Naive thymus-derived CD4-positive, alpha-beta T cell (primary cell): ENCODE data around the gene FOXN3. TPM values are rescaled to one million over a fixed set of nuclear protein-coding genes. Genes with fewer than 3 reads are reported as not detected.

ENCODE experiments used
- ATAC-seq: fragments of 150-1000 bp; cut with Tn5 transposase; 2 replicates; pipeline ENCODE4 v1.10.0; 2021; ENCODE audit warnings: mild to moderate bottlenecking, moderate library complexity
- CTCF ChIA-PET: fragments of 350-600 bp; sonication (Branson Sonifier 250); formaldehyde crosslinking; loops from one replicate; lab custom pipeline; 2021; ENCODE audit warnings: antibody characterized with exemption; lab: Charles Lee
- POLR2A ChIA-PET: fragments of 350-600 bp; sonication (Branson Sonifier 250); formaldehyde crosslinking; loops from one replicate; lab custom pipeline; 2021; ENCODE audit warnings: antibody characterized with exemption, inconsistent platforms; lab: Charles Lee
- DNase-seq, 9 donors: peaks; one replicate each; pipeline versions ENCODE4 v3.0.0 to v3.0.0-alpha.2; 2020 to 2022; ENCODE audit warnings: mixed read lengths in 1 of 9
- H3K27ac ChIP-seq: one replicate; pipeline ENCODE4 v1.7.0; 2013; ENCODE audit warnings: mild to moderate bottlenecking, low read depth, low read length, moderate library complexity
- H3K27me3 ChIP-seq, 2 donors: one replicate each; pipeline ENCODE4 v1.7.0; 2013; ENCODE audit warnings: low read length in 2 of 2, mild to moderate bottlenecking in 2 of 2, moderate library complexity in 2 of 2; ENCODE audit not compliant: control insufficient read depth in 2 of 2, insufficient read depth in 2 of 2
- H3K36me3 ChIP-seq, 3 experiments: 1 replicate in 2 of 3; 2 replicates in 1 of 3; pipeline ENCODE4 v1.7.0; 2013; ENCODE audit warnings: low read length in 3 of 3, mild to moderate bottlenecking in 3 of 3, moderate library complexity in 1 of 3; ENCODE audit not compliant: insufficient read depth in 3 of 3, control insufficient read depth in 2 of 3
- H3K4me1 ChIP-seq, 2 donors: one replicate each; pipeline ENCODE4 v1.7.0; 2013; ENCODE audit warnings: low read length in 2 of 2, mild to moderate bottlenecking in 2 of 2, moderate library complexity in 1 of 2; ENCODE audit not compliant: control insufficient read depth in 2 of 2, insufficient read depth in 2 of 2
- H3K4me3 ChIP-seq: 2 replicates; pipeline ENCODE4 v1.7.0; 2013; ENCODE audit warnings: mild to moderate bottlenecking, low read length
- H3K9me3 ChIP-seq, 3 experiments: 1 replicate in 2 of 3; 2 replicates in 1 of 3; pipeline ENCODE4 v1.7.0; 2013; ENCODE audit warnings: low read length in 3 of 3; ENCODE audit not compliant: control insufficient read depth in 2 of 3
- H3K27ac Mint-ChIP-seq, 9 donors: one replicate each; pipeline ENCODE4 v1.8.0; 2020 to 2022; ENCODE audit warnings: mixed read lengths in 9 of 9, mild to moderate bottlenecking in 8 of 9, moderate library complexity in 5 of 9, inconsistent platforms in 2 of 9
- H3K27me3 Mint-ChIP-seq, 5 donors: one replicate each; pipeline ENCODE4 v1.8.0; 2021 to 2022; ENCODE audit warnings: mixed read lengths in 5 of 5, mild to moderate bottlenecking in 1 of 5
- H3K36me3 Mint-ChIP-seq, 5 donors: one replicate each; pipeline ENCODE4 v1.8.0; 2020 to 2022; ENCODE audit warnings: mixed read lengths in 5 of 5, mild to moderate bottlenecking in 3 of 5, inconsistent platforms in 1 of 5
- H3K4me1 Mint-ChIP-seq, 7 donors: one replicate each; pipeline ENCODE4 v1.8.0; 2020 to 2022; ENCODE audit warnings: mixed read lengths in 7 of 7, mild to moderate bottlenecking in 3 of 7, inconsistent platforms in 1 of 7
- H3K4me3 Mint-ChIP-seq, 10 donors: one replicate each; pipeline ENCODE4 v1.8.0; 2020 to 2022; ENCODE audit warnings: mild to moderate bottlenecking in 10 of 10, mixed read lengths in 10 of 10, moderate library complexity in 6 of 10, inconsistent platforms in 2 of 10
- H3K9me3 Mint-ChIP-seq, 11 donors: one replicate each; pipeline ENCODE4 v1.8.0; 2020 to 2022; ENCODE audit warnings: mixed read lengths in 11 of 11, mild to moderate bottlenecking in 4 of 11, inconsistent platforms in 1 of 11, moderate library complexity in 1 of 11
- intact Hi-C, 2 donors: fragments of 100-400 bp; cut with micrococcal nuclease; formaldehyde crosslinking; loops; one replicate each; pipeline ENCODE4 v1.15.1; 2023
- polyA plus RNA-seq, 2 donors: library from polyadenylated mRNA; unstranded; fragments of 300-500 nt; fragmentation: Illumina TruSeq; gene quantifications; one replicate each; pipeline ENCODE4 v1.2.3, GENCODE V29; 2021
- total RNA-seq, 6 experiments: library from RNA in 5 of 6; stranded (reverse) in 5 of 6; gene quantifications; 1 replicate in 5 of 6; 2 replicates in 1 of 6; pipeline ENCODE4 v1.2.3 and lab custom pipeline; 2021 to 2026

Gene FOXN3
- total and polyA plus RNA-seq, 7 experiments from 2014 or later, result 103 to 192 (median 149) TPM

GRCh38 chr14:89352976-89353765 is 63.9 kb downstream of the FOXN3 start:
- Mint-ChIP-seq H3K9me3 (no peaks in the 10 kb centered on the region), H3K27ac (peak overlapping the region; percentile 8 to 92 (median 76)), H3K4me3 (peak overlapping the region in 5 of 10 donors; percentile 9 to 82 (median 77)), H3K4me1 (peaks cover 52 to 80% (median 74%) of the 10 kb centered on the region in 7 donors), H3K27me3 (no peaks in the 10 kb centered on the region), H3K36me3 (peaks cover 13 to 37% (median 23%) of the 10 kb centered on the region in 5 donors)
- ATAC-seq (no peak), DNase-seq (no peak)
- Histone ChIP-seq H3K36me3 (peaks cover 0 to 19% (median 4%) of the 10 kb centered on the region in 3 experiments), H3K4me3 (no peak overlapping the region), H3K27ac (no peak overlapping the region), H3K27me3 (no peaks in the 10 kb centered on the region), H3K4me1 (peaks cover 23 to 26% of the 10 kb centered on the region in 2 donors), H3K9me3 (no peaks in the 10 kb centered on the region)
- ChIA-PET CTCF (no interaction called here), POLR2A (interaction anchor here (0.7 to 2.1 kb wide), 2 partner anchors 13 to 20 kb away, joined by 4 to 8 read pairs; no protein-coding TSS in a partner anchor)
- intact Hi-C loops, result loop anchor here in 1 of 2 donors (5.0 kb wide), 1 partner anchor 64 kb away; the partner anchor contains the start of gene FOXN3

GRCh38 chr14:89351516-89352404 is 65.3 kb downstream of the FOXN3 start:
- DNase-seq, result peak in 5 of 9 donors; percentile 4 to 27 (median 16)
- Mint-ChIP-seq H3K4me1 (peaks cover 47 to 79% (median 72%) of the 10 kb centered on the region in 7 donors), H3K4me3 (peak overlapping the region; percentile 68 to 86 (median 78)), H3K9me3 (no peaks in the 10 kb centered on the region), H3K36me3 (peaks cover 19 to 44% (median 34%) of the 10 kb centered on the region in 5 donors), H3K27ac (peak overlapping the region; percentile 68 to 96 (median 89)), H3K27me3 (no peaks in the 10 kb centered on the region)
- no peaks in the 10 kb centered on the region for H3K9me3 ChIP-seq
- ATAC-seq, result no peak
- POLR2A ChIA-PET, result no interaction called here
- CTCF ChIA-PET, result no interaction called here
- intact Hi-C loops, result loop anchor here (1.0 to 5.0 kb wide), 3 partner anchors 13 to 67 kb away; partner anchors contain the start of gene FOXN3 (in 1 of the 2)
- H3K27ac ChIP-seq, result peak overlapping the region; percentile 48
- H3K4me3 ChIP-seq, result peak overlapping the region; percentile 6
- no peaks in the 10 kb centered on the region for H3K27me3 ChIP-seq
- peaks cover 0 to 32% (median 4%) of the 10 kb centered on the region in 3 experiments for H3K36me3 ChIP-seq
- peaks cover 23 to 26% of the 10 kb centered on the region in 2 donors for H3K4me1 ChIP-seq

- Histone ChIP-seq H3K4me3 (peak overlapping the region; percentile 6), H3K27ac (peak overlapping the region; percentile 48)
- POLR2A ChIA-PET, result interaction anchor here (0.7 kb wide), 1 partner anchor 9 kb away, joined by 3 read pairs; no protein-coding TSS in a partner anchor
Measured at GRCh38 chr14:89351221-89351515, 65.9 kb downstream of the FOXN3 start.

GRCh38 chr14:89350152-89350551 is 66.9 kb downstream of the FOXN3 start:
- Mint-ChIP-seq H3K27me3 (no peaks in the 10 kb centered on the region), H3K4me3 (peak overlapping the region in 6 of 10 donors; percentile 6 to 86 (median 58)), H3K36me3 (peaks cover 19 to 43% (median 42%) of the 10 kb centered on the region in 5 donors), H3K4me1 (peaks cover 39 to 74% (median 69%) of the 10 kb centered on the region in 7 donors), H3K27ac (peak overlapping the region in 6 of 9 donors; percentile 19 to 92 (median 60)), H3K9me3 (no peaks in the 10 kb centered on the region)
- POLR2A ChIA-PET, result no interaction called here
- CTCF ChIA-PET, result no interaction called here
- peaks cover 0 to 34% (median 4%) of the 10 kb centered on the region in 3 experiments for H3K36me3 ChIP-seq
- DNase-seq (no peak), ATAC-seq (no peak)
- no peak overlapping the region for H3K4me3 ChIP-seq
- peaks cover 23 to 26% of the 10 kb centered on the region in 2 donors for H3K4me1 ChIP-seq
- H3K9me3 ChIP-seq, result no peaks in the 10 kb centered on the region
- no peak overlapping the region for H3K27ac ChIP-seq
- intact Hi-C loops, result loop anchor here in 1 of 2 donors (2.0 to 5.0 kb wide), 2 partner anchors 15 to 67 kb away; partner anchors contain the start of gene FOXN3
- H3K27me3 ChIP-seq, result no peaks in the 10 kb centered on the region

More at GRCh38 chr14:89351221-89351515, 65.9 kb downstream of the FOXN3 start:
- no peak for DNase-seq
- Histone ChIP-seq H3K4me1 (peaks cover 23 to 26% of the 10 kb centered on the region in 2 donors), H3K36me3 (peaks cover 0 to 34% (median 4%) of the 10 kb centered on the region in 3 experiments), H3K9me3 (no peaks in the 10 kb centered on the region), H3K27me3 (no peaks in the 10 kb centered on the region)
- Mint-ChIP-seq H3K27me3 (no peaks in the 10 kb centered on the region), H3K4me1 (peaks cover 45 to 79% (median 72%) of the 10 kb centered on the region in 7 donors), H3K4me3 (peak overlapping the region; percentile 68 to 86 (median 78)), H3K27ac (peak overlapping the region; percentile 68 to 96 (median 89)), H3K9me3 (no peaks in the 10 kb centered on the region), H3K36me3 (peaks cover 19 to 45% (median 40%) of the 10 kb centered on the region in 5 donors)
- no peak for ATAC-seq
- intact Hi-C loops, result loop anchor here (1.0 to 5.0 kb wide), 3 partner anchors 14 to 67 kb away; partner anchors contain the start of gene FOXN3 (in 1 of the 2)
- CTCF ChIA-PET, result no interaction called here

GRCh38 chr14:89349171-89350008 is 67.6 kb downstream of the FOXN3 start:
- Histone ChIP-seq H3K9me3 (no peaks in the 10 kb centered on the region), H3K36me3 (peaks cover 0 to 34% (median 4%) of the 10 kb centered on the region in 3 experiments), H3K27me3 (no peaks in the 10 kb centered on the region), H3K4me3 (no peak overlapping the region), H3K4me1 (peaks cover 23 to 26% of the 10 kb centered on the region in 2 donors), H3K27ac (no peak overlapping the region)
- DNase-seq (no peak), ATAC-seq (peak; percentile 27)
- POLR2A ChIA-PET, result no interaction called here
- Mint-ChIP-seq H3K27me3 (no peaks in the 10 kb centered on the region), H3K9me3 (no peaks in the 10 kb centered on the region), H3K4me1 (peaks cover 43 to 82% (median 74%) of the 10 kb centered on the region in 7 donors), H3K36me3 (peaks cover 19 to 50% (median 42%) of the 10 kb centered on the region in 5 donors), H3K27ac (peak overlapping the region in 4 of 9 donors; percentile 8 to 70 (median 32)), H3K4me3 (peak overlapping the region in 1 of 10 donors; percentile 10)
- intact Hi-C loops, result loop anchor here in 1 of 2 donors (2.0 to 5.0 kb wide), 2 partner anchors 15 to 68 kb away; partner anchors contain the start of gene FOXN3
- CTCF ChIA-PET, result interaction anchor here (1.2 kb wide), 1 partner anchor 23 kb away, joined by 3 read pairs; no protein-coding TSS in a partner anchor
